Pons (tissue), 1 donor: Measurements from ENCODE around the gene ELAVL4.
"Not testable (repeated sequence)": the region's sequence is repeated elsewhere in the genome, so short reads cannot be mapped to it uniquely, and the experiment has no call there.

Experiments used
- DNase-seq: peaks from one replicate; pipeline ENCODE4 v3.0.0-alpha.2; 2016; ENCODE audit warnings: low spot score

The ELAVL4 gene

DNA sequence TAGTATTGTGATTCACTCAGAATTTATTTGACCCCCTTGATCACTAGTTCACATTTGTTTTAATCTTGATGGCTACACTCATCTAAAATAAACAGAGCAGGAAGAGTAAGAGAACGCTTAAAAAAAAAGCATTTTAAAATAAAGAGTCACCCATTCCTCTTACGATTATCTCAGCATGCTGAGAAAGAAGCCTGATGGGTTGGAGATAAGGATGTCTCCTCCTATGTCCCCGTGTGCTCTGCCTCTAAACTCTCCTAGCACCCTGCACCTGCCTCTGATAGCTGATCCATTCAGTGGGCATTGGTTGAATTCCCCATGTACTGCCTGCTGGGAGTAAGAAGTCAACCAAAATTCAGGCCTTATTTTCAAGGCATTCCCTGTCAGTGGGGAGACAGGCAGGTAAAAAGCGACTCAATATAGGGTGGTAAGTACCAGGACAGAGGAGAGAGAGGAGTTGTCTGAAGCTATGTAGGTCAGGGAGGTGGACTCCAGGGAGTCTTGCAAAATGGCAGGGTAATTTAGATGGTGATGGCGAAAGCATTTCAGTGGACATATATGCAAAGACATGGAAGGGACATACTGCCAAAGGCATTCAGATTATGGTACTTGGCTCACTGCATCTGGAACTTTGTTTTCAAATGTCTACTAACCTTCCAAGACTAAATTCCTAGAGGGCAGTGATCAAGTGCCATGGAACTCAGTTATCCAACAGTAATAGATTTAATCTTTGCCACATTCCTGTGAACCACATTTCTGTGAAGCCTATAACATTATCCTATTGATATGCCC is 18.4 kb downstream of the ELAVL4 start:
- no peak for DNase-seq

DNA sequence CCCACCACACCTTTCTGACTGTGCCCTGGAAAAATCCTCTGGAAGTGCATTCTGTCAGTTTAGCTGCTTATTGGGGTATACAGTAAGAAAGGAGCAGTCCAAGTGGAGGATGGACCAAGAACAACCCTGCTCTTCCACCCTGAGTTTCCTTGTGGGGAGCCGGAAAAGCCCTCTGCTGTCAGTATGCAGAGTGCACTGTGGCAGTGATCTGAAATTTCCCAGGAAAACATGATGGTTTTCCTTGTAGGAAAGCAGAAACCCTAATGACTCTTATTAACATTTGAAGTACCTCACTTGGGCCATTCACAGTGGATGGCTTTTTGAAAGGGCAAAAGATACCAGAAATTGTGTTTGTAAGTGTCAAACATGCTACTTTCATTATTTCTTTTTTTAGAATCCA is 20.5 kb downstream of the ELAVL4 start:
- no peak for DNase-seq

DNA sequence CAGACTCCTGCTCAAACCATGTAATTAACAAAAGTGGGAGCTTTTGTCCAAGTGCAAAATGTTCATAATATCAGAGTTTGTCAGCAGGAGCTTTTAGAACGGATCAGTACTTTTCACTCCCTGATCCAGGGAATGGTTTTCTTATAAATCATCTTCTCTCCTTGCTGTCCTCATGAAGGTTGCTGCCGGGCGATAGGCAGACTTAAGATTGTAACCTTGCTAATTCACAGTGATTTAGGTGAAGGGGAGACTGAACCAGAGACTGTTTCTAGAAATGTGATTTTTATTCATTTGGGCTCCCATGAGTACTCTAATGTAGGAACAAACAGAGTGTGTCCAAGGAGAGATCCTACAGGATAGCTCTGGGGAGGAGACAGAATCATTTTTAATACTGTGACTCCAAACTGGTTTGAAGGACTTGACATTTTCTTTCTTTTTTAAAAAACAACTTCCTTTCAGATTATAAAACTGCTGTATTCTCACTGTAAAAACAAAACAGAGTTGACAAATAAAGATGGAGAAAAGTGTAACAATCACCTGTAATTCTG is 23.7 kb downstream of the ELAVL4 start:
- no peak for DNase-seq

DNA sequence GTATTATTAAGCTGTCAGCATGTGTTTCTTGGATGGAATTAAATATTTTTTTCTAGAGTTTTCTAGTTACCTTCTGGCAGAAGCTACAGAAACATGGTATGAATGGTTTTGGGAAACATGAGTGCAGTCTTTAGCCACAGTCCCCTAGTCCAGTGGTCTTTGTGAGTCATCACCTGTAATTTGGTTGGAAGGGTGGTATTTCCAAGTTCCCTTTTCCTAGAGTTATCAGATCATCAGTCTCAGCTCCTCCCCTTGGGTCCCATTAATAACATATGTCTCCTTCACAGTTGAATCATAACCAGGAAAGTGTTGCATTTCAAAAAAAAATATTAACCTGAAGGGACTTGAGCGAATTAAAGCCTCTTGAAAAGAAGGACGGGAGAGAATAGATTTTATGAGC is 27.0 kb downstream of the ELAVL4 start:
- no peak for DNase-seq

DNA sequence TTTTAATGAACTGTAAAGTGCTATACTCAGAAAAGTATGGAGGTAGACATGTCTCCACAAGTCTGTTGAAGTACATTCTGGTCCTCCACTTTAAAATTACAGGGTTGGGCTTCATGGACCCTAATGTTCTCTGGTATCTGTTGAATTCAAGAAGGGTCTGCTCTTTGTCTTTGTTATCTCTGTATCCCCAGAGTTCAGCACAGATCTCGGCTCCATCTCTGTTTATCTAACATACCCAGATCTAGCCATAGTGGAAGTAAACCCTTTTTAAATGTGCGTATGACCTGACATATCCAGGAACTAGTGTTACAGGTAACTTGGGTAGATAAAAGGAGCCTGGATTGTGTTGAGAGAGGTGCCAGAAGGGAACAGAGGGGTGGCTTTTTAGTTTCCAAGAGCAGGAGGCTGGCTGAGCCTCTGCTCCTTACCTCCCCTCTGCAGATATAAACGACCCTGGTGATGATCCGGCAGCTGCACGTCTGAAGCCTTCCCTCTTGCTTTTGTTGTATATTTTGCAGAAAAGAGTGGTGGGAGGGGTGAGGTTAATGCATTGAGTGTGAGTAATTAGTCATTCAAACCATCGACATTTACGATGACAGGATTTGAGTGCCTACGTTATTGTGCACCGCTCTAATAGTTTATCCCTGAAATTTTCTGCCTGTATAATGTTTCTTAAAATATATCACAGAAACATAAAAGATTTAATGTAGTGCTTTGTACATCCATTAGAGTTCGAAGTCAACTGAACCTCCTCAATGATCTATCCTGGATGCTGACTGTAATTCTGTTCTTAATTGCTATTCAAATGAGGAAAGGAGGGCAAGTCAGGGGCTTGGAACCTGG is 30.8 kb downstream of the ELAVL4 start:
- DNase-seq: no peak

DNA sequence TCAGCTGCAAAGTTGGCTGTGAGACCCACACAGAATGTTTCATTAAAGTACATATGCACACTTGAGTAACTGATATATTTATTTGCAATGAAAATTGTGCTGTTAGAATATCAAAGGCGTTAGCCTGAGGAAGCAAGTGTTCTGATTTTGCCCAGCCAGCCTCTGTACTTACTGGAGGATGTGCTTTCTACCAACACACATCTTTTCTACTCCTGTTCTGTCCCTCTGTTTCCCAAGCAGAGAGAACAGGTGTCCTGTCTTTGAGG is 31.4 kb downstream of the ELAVL4 start:
- DNase-seq: no peak

DNA sequence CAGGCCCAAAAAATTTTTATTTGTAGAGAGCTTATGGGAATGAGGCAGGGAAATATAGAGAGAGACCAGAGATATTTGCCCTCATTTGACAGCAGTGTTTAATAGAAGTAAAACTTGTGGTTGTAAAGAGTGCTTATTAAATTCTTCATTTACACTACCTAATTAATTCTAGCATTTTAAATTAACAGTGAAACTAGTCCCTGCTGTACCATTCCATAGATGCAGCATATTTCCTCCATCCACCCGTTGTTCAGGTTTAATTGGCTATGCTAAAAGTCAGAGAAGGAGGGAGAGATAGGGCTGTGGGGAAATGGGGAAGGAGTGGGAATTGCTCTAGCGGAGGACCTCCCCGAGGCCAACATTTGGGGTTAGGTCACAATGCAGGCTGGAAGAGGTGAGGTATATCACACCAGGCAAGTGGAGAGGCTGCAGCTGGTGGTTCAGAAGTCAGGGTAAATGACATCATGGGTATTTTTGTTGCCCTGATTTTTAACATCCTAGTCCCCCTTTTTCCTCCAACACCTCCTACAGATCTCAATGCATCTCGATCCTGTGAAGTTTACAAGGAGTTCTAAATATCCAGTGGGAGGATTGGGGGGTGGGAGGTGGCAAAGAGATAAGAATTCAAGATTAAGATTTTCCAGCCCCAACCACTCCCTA is 38.6 kb downstream of the ELAVL4 start:
- no peak for DNase-seq

DNA sequence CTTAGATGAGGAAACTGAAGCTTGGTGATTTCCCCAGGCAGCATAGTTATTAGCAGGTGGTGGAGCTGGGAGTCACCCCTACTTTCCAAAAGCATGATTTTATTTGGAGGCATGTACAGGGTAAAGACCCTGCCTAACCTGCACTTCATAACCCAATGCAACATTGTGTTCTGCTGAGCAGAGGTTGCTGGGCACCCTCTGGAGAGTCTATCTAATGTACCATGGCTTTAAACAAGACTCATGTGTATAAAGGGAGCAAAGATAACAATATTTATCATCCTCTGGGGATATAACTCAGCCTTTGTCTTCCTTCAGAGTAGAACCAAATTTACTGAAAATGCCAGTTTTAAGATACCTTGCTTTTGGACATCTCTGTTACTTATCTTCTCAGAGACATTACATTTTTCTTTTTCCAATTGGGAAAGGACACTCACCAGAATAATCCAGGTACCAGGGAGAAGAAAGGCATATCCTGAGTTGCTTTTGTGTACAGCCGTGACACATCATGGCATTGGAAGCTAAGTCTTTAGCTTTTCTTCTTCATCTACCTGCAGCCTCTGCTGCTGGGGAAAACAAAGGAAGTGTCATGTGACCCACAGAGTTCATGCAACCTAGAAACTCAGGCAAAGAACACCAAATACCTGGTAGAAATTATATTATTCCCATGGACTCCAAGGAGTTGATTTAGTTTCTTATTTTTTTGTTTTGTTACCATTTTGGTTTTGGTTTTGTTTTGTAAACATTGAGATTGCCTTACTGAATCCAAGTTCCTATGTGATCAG is 39.6 kb downstream of the ELAVL4 start:
- no peak for DNase-seq

DNA sequence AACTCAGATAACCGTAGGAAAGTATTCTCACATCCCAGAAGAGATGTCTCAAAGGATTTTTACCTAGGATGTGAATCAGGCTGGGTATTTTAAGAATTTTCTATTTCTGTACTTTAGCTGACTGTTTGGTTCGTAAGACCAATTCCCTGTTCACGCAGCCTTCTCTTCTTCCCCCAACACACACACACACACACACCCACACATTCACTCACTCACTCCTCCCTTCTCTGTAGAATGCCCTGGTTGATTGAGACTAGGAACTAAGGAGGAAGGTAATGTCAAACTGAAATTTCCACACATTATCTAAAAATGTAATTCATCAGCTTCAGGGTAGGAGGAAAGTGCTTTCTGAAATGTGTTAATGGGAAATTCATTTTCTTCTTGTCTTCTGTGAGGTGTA is 43.5 kb downstream of the ELAVL4 start:
- no peak for DNase-seq

DNA sequence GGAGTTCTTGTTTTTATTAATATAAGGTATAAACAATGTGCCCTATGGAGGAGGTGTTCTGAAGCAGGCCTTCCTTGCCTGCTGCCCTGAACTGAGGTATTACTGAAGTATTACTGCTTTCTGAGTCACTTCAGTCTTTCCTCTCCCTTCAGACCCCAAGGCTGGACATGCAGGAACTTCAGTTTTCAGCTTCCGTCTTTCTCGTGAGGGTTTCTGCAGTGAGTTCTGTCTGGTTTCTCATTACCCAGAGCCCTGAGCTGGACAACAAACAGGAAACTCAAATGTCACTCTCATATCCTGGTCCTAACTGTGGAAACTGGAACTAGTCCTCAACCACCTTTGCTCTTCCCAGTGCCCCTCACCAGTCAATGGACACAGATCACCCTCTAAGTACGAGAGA is 46.8 kb downstream of the ELAVL4 start:
- peak; percentile 62 for DNase-seq

DNA sequence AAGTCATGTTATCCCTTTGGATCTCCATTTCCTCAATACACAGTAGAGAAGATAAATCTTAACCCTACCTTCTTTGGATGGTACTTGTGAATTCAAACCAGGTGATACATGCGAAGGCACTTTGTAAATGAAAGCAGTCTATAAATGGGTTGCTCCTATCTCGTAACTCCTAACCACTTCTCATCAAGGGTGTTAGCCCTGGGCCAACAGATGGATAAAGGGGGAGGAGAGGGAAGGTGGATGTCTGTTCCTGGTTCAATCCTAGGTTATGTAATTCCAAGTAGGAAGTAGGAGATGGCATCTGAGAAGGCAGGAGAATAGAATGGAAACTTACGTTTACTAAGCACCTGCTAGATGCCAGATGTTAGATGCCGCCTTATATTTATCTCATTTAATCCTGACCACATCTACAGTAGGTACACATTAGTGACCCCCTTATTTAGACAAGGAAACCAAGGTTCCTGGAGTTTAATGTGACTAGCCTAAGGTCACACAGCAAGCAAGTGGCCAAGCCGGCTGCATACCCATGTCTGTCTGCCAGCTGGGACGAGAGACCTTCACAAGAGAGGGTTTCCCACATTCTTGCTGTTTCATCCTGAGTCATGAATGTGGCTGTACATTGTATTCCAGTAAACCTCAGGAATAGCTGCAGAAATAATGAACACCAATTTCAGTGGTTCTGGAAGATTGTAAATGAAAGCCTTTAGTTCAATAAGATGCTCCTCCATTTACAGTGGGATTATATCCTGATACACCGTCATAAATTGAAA is 47.7 kb downstream of the ELAVL4 start:
- no peak for DNase-seq

DNA sequence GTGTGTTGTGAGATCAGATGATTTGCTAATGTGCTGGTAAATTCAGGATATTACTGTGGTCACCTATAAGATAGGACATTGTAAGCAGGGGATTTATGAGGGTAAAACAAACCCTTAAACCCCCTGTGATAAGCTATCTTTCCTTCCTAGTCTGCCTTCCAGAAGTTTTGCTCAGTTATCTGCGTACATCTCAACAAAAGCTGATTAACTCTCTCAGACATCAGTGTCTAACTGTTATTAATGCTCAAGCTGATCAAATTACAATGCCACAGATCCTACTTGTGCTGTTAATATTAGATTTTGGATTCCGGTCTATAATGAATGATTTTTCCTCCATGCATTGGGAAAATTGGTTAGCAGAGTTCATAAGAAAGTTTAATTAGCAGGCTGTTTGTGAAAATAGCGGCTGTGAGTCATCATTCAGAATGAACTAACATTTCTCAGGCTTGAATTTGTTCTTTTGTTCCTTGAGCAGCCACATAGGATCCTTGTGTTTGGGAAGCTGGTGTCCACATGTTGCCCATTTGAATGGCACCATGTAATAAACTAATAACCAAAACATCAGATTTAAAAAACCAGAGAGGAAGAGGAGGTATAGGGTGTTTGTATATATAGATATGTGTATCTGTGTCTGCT is 48.7 kb downstream of the ELAVL4 start:
- DNase-seq: no peak

DNA sequence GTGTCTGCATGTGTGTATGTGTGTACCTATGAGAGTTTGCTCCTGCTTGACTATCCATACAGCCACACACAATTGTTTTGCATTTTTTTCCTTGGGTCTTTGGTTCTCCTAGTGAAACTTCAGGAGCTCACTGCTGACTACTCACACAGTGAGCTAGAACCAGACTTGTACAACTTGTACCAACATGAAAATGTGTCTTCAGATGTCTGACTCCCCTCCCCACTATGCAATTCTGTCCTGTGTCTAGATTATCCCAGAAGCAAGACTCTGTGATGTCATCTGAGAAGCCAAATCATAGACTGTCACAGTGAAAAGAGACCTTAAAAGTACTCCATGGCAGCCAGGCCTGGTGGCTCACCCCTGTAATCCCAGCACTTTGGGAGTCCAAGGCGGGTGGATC is 49.7 kb downstream of the ELAVL4 start:
- DNase-seq: no peak

DNA sequence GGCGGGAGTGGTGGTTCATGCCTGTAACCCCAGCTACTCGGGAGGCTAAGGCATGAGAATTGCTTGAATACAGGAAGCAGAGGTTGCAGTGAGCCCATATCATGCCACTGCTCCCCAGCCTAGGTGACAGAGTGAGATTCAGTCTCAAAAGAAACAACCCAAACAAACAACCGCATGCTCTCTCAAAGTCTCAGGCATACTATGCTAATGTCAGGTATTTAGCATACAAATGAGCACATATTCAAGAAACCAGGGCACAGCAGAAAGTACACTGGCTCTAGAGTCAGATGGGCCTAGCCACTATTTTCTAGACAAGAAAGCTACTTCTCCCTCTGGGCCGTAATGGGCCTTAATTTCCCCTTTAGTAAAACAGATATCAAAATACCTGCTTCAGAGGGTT is 55.0 kb downstream of the ELAVL4 start:
- DNase-seq: no peak

DNA sequence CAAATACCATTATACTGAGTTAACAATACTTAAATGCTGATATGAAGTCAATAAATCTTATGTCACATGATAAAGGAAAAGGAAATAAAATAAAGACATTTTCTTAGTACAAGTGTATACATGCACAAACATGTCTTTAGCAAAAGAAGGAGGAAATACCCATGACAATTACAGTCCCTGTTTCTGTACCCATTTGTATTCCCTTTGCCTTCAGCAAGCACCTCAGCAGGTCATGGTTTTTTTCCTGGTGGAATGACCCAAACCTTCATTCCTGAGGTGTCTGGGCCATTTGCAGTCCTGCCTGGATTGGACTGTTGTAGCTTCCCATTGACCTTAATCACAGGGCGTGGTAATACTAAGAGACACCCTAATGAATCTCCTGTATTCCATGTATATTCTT is 57.6 kb downstream of the ELAVL4 start:
- DNase-seq: not testable (repeated sequence)

DNA sequence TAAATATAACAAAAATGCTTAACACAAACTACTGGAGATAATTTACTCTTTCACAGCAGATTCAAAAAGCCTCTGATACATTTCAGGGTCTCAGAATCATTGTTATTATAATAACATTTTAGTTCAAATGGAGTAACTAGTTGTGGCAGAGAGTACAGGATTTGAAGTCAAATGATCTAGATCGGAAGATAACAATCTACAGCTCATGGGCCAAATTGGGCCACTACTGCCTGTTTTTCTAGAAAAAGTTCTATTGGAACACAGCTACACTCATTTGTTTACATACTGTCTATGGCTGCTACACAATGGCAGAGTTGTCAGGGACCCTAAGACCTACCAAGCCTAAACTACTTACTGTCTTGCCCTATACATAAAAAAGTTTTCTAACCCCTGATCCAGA is 63.6 kb downstream of the ELAVL4 start:
- DNase-seq: no peak

DNA sequence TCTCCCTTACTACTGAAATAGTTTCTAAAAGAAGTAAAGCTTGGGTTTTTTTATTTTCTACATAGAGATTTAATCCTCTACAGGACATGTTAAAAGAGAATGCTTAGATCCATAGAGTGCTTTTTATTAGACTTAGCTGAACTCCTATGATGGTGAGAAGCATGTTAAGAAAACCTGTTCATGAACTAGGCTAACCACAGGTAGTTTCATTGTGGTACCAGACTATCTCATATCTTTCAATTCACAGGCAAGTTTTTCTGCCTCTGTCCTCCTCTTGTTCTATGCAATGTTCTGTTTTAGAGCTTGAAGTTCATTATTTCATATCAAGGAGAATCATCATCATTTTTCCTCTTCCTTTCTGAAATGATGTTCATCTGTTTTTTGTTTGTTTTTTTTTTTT is 65.4 kb downstream of the ELAVL4 start:
- DNase-seq: no peak

DNA sequence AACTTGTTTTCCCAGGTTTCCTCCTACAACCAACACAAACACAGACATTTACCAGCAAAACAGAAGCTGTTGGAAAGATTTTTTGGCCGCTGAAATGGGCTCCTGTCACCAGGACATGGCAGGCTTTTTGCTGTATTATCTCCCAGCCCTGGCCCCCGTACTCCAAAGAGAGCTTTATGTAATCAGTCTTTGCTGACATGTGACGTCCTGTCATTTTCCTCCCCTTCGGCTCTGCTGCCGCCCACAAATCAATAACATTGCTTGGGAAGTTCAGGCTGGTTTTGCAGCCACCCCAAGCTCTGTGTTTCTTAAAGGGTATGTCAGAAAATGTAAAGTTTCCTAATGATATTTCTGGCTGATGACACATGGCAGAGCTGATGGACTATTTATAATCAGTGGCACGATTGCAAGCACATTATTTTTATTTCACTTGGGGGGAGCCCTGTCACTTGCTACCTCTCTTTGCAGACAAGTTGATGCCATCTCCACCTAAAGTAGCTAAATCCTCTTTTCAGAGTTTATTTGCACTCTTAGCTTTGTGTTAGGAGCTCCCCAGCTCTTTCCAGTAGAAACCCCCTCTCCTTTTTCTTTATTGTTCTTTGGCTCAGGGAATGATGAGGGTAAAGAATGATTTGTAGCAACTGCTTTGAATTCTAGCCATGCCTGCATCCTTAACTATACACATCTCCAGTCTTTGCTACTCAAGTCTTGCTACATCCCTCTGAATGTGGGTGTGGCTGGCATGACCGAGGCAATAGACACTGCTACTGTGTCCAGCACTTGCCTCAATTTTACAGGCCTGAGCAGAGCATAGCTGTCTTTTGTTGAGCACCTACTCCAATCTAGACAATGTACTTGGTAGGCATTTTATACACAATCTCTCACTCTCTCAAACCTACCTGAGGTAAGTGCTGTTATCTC is 67.3 kb downstream of the ELAVL4 start:
- DNase-seq: no peak

DNA sequence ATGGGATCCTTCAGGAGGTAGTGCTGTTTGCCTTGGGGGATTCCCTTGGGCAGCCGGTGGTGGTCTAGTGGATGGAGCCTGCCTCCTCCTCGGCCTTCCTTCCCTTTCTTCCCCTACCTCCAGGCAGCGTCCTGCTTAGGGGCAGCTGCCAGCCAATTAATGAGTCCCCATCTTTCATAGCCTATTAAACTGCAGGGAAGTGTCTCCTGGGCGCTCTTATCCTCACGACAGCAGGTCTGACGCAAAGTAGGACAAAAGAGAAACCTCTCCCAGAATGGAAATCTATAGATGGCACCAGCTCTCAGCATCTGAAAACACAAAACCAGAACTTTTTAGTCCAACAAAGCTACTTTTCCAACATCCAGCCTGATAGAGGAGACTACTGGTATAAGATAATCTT is 69.3 kb downstream of the ELAVL4 start:
- no peak for DNase-seq

DNA sequence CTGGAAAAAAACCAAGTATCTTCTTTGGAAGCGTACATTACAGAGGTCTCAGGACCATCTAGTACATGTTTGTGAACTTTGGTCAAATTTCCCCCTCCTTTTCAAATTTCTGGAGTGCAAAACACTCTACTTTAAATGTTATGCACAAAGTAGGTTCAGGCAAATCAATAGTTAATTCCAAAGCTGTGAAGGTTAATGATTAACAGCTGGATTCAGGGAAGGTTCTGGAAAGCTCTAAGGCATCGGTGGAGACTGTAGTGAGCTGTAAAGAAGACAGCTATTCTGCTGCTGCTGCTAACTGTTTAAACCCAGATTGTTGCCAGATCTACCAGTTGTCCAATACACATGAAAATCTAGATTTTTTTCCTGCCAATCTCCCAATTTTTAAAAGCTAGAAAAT is 70.9 kb downstream of the ELAVL4 start:
- DNase-seq: no peak
